Tibial nerve (tissue), 4 donors: Measurements from ENCODE around the gene MRPL9. TPM values are rescaled to one million over a fixed set of nuclear protein-coding genes. Genes with fewer than 3 reads are reported as not detected.
"Not testable (repeated sequence)": the region's sequence is repeated elsewhere in the genome, so short reads cannot be mapped to it uniquely, and the experiment has no call there.

Experiments used
- DNase-seq, 2 donors: peaks; one replicate each; pipeline ENCODE4 v3.0.0-alpha.2; 2019; ENCODE audit warnings: low spot score in 2 of 2
- H3K27ac ChIP-seq, 4 donors: fragments of 200-600 bp; sonication (generic) in 3 of 4; one replicate each; pipeline ENCODE4 v1.5.1; 2017 to 2019; ENCODE audit warnings: mild to moderate bottlenecking in 1 of 4
- H3K27me3 ChIP-seq, 2 donors: fragments of 200-600 bp; sonication (generic) in 1 of 2; one replicate each; pipeline versions ENCODE4 v1.5.1 to v1.6.0; 2017 to 2019
- H3K36me3 ChIP-seq, 3 donors: fragments of 200-600 bp; sonication (generic); one replicate each; pipeline ENCODE4 v1.5.1; 2018 to 2019
- H3K4me1 ChIP-seq, 4 donors: fragments of 200-600 bp; sonication (generic) in 3 of 4; one replicate each; pipeline ENCODE4 v1.5.1; 2017 to 2019
- H3K4me3 ChIP-seq, 4 donors: fragments of 200-600 bp; sonication (generic) in 3 of 4; one replicate each; pipeline ENCODE4 v1.5.1; 2017 to 2019; ENCODE audit warnings: mild to moderate bottlenecking in 1 of 4, moderate library complexity in 1 of 4
- H3K9me3 ChIP-seq, 4 donors: fragments of 200-600 bp; sonication (generic) in 3 of 4; one replicate each; pipeline ENCODE4 v1.5.1; 2017 to 2019
- EP300 ChIP-seq, 2 donors: sonication (generic); formaldehyde crosslinking; IDR thresholded peaks; one replicate each; pipeline ENCODE4 v1.6.1; 2017; ENCODE audit warnings: antibody characterized with exemption in 2 of 2, mild to moderate bottlenecking in 1 of 2
- POLR2A ChIP-seq, 2 donors: fragments of 450-650 bp; IDR thresholded peaks; one replicate each; pipeline ENCODE4 v1.6.1; 2017; ENCODE audit warnings: antibody characterized with exemption in 2 of 2, mild to moderate bottlenecking in 2 of 2, moderate library complexity in 2 of 2
- WGBS, 2 donors: methylation state at CpG; one replicate each; pipeline ENCODE4 v1.1.5; 2018; 5-methylcytosine and 5-hydroxymethylcytosine counted together
- total RNA-seq, 4 donors: library from RNA; depleted of rRNA; stranded (reverse); fragments of >200 nt; gene quantifications; one replicate each; pipeline ENCODE4 v1.1.0, GENCODE V29; 2016
- TF ChIP-seq, protein P1 (sequence below), 5 experiments: fragments of 200-600 bp in 3 of 5; fragments of 450-650 bp in 2 of 5; sonication (generic) in 3 of 5; IDR thresholded peaks; one replicate each; pipeline ENCODE4 v1.5.1; 2016 to 2019; ENCODE audit warnings: antibody characterized with exemption in 5 of 5, mild to moderate bottlenecking in 3 of 5, moderate library complexity in 2 of 5

Gene MRPL9
- total RNA-seq, 4 donors from 2014 or later, result 47.1 to 74.1 (median 58.7) TPM

GRCh38 chr1:151739590-151740355 is 23.5 kb downstream of the MRPL9 start:
- H3K27ac ChIP-seq, result no peak overlapping the region
- WGBS, 2 donors, result 50 to 55% methylated on average over 3 of the region's 3 CpGs
- H3K9me3 ChIP-seq, result peaks cover 0 to 11% (median 0%) of the 10 kb centered on the region in 4 donors
- no peak for DNase-seq
- no peak overlapping the region for H3K4me3 ChIP-seq
- no peak for TF ChIP-seq POLR2A (IDR thresholded peaks at IDR 0.05)
- TF ChIP-seq, protein P1, sequence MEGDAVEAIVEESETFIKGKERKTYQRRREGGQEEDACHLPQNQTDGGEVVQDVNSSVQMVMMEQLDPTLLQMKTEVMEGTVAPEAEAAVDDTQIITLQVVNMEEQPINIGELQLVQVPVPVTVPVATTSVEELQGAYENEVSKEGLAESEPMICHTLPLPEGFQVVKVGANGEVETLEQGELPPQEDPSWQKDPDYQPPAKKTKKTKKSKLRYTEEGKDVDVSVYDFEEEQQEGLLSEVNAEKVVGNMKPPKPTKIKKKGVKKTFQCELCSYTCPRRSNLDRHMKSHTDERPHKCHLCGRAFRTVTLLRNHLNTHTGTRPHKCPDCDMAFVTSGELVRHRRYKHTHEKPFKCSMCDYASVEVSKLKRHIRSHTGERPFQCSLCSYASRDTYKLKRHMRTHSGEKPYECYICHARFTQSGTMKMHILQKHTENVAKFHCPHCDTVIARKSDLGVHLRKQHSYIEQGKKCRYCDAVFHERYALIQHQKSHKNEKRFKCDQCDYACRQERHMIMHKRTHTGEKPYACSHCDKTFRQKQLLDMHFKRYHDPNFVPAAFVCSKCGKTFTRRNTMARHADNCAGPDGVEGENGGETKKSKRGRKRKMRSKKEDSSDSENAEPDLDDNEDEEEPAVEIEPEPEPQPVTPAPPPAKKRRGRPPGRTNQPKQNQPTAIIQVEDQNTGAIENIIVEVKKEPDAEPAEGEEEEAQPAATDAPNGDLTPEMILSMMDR (IDR thresholded peaks at IDR 0.05), result no peak
- no peak for TF ChIP-seq EP300 (IDR thresholded peaks at IDR 0.05)
- H3K27me3 ChIP-seq, result no peaks in the 10 kb centered on the region
- peaks cover 0 to 4% (median 0%) of the 10 kb centered on the region in 4 donors for H3K4me1 ChIP-seq
- H3K36me3 ChIP-seq, result no peaks in the 10 kb centered on the region

GRCh38 chr1:151737479-151737878 is 25.8 kb downstream of the MRPL9 start:
- TF ChIP-seq POLR2A (IDR thresholded peaks at IDR 0.05) (no peak), EP300 (IDR thresholded peaks at IDR 0.05) (no peak)
- TF ChIP-seq, protein P1 (IDR thresholded peaks at IDR 0.05), result no peak
- H3K27ac ChIP-seq, result no peak overlapping the region
- H3K4me3 ChIP-seq, result no peak overlapping the region
- H3K9me3 ChIP-seq, result peaks cover 0 to 11% (median 0%) of the 10 kb centered on the region in 4 donors
- H3K36me3 ChIP-seq, result no peaks in the 10 kb centered on the region
- H3K4me1 ChIP-seq, result peaks cover 0 to 4% (median 0%) of the 10 kb centered on the region in 4 donors
- H3K27me3 ChIP-seq, result no peaks in the 10 kb centered on the region
- no peak for DNase-seq

- H3K4me1 ChIP-seq, result peaks cover 0 to 4% (median 0%) of the 10 kb centered on the region in 4 donors
- peaks cover 0 to 11% (median 0%) of the 10 kb centered on the region in 4 donors for H3K9me3 ChIP-seq
- no peaks in the 10 kb centered on the region for H3K36me3 ChIP-seq
- no peak for DNase-seq
- H3K27me3 ChIP-seq, result no peaks in the 10 kb centered on the region
- no peak overlapping the region for H3K4me3 ChIP-seq
- H3K27ac ChIP-seq, result no peak overlapping the region
- TF ChIP-seq, protein P1 (IDR thresholded peaks at IDR 0.05), result no peak
- TF ChIP-seq POLR2A (IDR thresholded peaks at IDR 0.05) (no peak), EP300 (IDR thresholded peaks at IDR 0.05) (no peak)
- WGBS, 2 donors, result 68 to 87% methylated on average over 2 of the region's 2 CpGs
Measured at GRCh38 chr1:151737026-151737425, 26.3 kb downstream of the MRPL9 start.

DNA sequence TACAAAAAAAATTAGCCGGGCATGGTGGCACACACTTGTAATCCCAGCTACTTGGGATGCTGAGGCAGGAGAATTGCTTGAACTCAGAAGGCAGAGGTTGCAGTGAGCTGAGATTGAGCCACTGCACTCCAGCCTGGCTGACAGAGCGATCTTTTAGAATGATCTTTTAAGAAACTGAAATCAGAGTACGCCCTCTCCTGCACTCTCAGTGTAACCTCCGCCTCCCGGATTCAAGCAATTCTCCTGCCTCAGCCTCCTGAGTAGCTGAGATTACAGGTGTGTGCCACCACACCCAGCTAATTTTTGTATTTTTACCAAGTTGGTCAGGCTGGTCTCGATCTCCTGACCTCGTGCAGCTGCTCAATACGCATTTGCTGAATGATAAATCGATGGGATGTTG is 29.3 kb downstream of the MRPL9 start:
- 90 to 94% methylated on average over 9 of the region's 9 CpGs for WGBS, 2 donors
- not testable (repeated sequence) for H3K27me3 ChIP-seq, H3K4me1 ChIP-seq, H3K36me3 ChIP-seq, H3K27ac ChIP-seq, H3K4me3 ChIP-seq, DNase-seq
- H3K9me3 ChIP-seq, result peaks cover 0 to 11% (median 0%) of the 10 kb centered on the region in 4 donors

DNA sequence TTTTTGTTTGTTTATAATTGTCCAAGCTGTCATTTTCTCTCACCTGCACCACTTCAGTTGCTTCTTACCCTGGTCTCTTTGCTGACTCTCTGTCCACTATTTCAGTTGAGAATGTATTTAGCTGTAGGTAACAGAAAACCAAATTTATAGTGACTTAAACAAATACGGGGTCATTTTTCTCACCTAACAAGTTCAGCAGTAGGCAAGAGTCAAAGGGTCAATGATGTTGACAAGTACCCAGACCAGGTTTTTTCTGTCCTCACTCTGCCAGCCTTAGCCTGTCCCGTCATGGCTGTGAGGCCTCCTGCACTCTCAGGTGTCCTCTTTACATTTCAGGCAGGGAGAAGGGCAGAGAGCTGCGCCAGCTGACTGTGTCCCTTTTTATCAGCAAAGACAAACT is 30.2 kb downstream of the MRPL9 start:
- Histone ChIP-seq H3K36me3 (no peaks in the 10 kb centered on the region), H3K4me1 (peaks cover 0 to 13% (median 0%) of the 10 kb centered on the region in 4 donors), H3K27ac (no peak overlapping the region), H3K27me3 (no peaks in the 10 kb centered on the region), H3K9me3 (peaks cover 0 to 11% (median 0%) of the 10 kb centered on the region in 4 donors), H3K4me3 (no peak overlapping the region)
- no peak for DNase-seq
- TF ChIP-seq, protein P1 (IDR thresholded peaks at IDR 0.05), result no peak
- TF ChIP-seq EP300 (IDR thresholded peaks at IDR 0.05) (no peak), POLR2A (IDR thresholded peaks at IDR 0.05) (no peak)
- 80 to 89% methylated on average over 3 of the region's 3 CpGs for WGBS, 2 donors
